Fibroblast of gingiva (primary cell): ENCODE data around the gene CAMKV.
"Not testable (repeated sequence)": the region's sequence is repeated elsewhere in the genome, so short reads cannot be mapped to it uniquely, and the experiment has no call there.

Source experiments
- DNase-seq: peaks from one replicate; pipeline ENCODE4 v3.0.0-alpha.2; 2011; ENCODE audit warnings: low read depth

CAMKV gene, protein sequence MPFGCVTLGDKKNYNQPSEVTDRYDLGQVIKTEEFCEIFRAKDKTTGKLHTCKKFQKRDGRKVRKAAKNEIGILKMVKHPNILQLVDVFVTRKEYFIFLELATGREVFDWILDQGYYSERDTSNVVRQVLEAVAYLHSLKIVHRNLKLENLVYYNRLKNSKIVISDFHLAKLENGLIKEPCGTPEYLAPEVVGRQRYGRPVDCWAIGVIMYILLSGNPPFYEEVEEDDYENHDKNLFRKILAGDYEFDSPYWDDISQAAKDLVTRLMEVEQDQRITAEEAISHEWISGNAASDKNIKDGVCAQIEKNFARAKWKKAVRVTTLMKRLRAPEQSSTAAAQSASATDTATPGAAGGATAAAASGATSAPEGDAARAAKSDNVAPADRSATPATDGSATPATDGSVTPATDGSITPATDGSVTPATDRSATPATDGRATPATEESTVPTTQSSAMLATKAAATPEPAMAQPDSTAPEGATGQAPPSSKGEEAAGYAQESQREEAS

DNA sequence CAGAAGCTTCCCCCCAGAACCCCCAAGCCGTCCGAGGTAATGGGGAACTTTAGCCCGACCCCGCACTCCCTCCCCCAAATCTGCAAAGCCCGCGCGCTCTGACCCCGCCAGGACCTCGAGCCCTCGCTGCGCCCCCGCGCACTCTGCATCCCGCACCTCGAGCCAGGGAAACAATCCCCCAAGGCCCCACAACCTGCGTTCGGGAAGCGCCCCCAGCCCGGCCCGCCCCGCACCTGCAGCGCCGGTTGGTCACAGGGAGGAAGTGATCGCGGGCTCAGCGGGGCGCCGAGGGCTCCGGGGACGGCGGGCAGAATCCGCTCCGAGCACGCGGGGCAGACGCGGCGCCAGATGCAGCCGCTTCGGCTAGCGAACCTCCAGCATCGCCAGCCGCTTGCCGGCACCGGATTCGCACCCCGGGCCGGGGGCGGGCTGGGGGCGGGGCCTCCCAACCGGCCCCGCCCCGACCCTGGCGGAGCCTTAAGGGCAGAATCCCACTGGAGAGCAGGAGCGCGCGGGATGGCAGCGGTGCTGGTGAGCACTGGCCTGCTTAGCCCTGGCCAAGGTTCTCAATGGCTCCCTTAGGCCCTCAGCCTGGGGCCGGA lies at the start of gene CAMKV:
Gene CAMKV (minus strand): TSS at position 382 of the 602 bp plus-strand sequence. CDS start 7,518 bp downstream, outside the sequence.
- DNase-seq, result no peak

DNA sequence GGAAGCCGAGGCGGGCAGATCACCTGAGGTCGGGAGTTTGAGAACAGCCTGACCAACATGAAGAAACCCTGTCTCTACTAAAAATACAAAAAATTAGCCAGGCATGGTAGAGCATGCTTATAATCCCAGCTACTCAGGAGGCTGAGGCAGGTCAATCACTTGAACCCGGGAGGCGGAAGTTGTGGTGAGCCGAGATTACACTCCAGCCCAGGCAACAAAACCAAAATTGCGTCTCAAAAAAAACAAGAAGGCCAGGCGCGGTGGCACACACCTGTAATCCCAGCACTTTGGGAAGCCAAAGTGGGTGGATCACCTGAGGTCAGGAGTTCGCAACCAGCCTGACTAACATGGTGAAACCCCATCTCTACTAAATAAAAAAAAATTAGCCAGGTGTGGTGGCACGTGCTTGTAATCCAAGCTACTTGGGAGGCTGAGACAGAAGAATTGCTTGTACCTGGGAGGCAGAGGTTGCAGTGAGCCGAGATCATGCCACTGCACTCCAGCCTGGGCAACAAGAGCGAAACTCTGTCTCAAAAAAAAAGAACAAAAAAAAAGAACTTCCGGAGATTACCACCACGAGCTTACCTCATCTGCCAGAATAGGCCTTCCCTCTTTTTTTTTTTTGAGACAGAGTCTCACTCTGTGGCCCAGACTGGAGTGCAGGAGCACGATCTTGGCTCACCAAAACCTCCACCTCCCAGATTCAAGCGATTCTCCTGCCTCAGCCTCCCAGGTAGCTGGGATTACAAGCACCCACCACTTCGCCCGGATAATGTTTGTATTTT lies 48.3 kb upstream of the CAMKV start:
- not testable (repeated sequence) for DNase-seq

DNA sequence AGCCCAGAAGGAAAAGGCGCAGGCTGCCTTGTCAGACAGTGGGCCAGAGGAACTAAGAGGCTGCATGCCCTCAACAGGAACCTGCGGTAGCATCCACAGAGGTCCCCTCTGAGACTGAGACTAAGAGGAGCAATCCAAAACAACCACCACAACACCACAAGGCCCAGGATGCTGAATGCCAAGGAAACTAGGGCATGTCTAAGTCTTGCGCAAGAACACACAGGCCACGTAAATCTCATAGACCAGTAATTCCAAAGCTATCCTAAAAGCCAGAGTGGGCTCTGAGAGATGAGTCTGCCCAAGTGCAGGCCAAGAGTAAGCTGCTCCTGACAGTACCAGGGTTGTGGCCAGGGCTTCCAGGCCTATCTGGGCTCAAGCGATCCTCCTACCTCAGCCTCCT lies 47.0 kb upstream of the CAMKV start:
- DNase-seq, result peak; percentile 52

DNA sequence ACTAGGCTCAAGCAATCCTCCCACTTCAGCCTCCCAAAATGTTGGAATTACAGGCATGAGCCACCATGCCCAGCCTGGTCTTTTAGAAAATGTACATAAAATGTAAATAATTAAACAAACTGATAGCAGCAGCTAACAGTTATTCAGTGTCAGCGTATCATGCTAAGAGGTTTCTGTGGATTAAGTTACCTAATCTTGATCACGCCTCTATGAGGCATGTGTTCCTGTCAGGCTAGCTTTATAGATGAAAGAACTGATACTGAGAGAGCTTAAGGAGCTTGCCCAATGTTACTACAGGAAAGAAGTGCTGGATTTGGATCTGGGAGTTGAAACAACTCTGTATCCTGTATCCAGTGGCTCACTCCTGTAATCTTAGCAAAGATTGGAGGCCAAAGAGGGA lies 45.2 kb upstream of the CAMKV start:
- no peak for DNase-seq

DNA sequence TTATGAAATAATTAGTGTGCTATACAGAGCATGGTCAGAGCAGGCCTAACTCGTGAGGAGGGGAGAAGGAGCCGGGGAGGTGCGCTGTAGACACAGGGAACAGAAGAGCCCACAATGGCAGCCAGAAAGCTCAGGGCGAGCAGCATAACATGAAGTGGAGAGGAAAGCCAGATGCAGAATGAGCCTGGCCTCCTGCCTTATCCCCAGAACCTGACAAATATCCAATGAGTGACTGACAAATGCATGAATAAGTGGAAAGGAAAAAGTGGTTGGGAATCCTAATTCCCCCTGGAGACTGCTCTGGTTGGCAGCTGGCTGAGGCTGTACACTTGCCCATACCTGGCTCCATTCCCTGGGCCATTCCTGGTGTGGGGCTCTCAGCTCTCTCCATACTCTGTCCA lies 43.2 kb upstream of the CAMKV start:
- DNase-seq, result no peak

DNA sequence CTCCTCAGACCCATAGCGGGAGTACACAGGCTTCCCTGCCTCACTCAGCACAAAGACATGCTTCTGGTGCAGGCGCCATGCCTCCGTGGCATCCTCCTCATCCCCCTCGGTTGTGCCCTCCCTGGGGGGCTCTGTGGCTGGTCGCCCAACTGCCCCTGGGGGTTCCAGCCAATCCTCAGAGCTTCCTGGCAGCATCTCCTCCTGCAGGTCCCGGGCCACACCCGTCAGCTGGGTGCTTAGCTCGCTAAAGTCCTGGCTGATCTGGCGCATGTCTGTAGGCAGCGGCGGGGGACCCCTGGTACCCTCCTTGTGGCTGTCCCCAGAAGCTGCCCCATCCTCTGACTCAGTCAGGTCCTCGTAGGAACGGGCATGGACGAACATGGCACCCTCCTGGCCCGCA lies 41.9 kb upstream of the CAMKV start:
- DNase-seq, result no peak

DNA sequence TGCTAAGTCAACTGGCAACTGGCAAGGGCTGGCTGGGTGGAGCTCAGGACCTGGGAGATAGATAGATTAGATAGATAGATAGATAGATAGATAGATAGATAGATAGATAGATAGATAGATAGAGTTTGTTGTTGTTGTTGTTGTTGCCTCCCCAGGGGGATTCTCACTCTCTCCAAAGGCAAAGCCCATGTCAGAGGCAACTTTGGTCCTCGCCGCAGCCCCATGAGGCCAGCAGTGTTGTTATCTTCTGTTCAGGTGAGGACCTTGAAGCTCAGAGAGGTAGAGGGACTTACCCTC lies 41.4 kb upstream of the CAMKV start:
- no peak for DNase-seq

DNA sequence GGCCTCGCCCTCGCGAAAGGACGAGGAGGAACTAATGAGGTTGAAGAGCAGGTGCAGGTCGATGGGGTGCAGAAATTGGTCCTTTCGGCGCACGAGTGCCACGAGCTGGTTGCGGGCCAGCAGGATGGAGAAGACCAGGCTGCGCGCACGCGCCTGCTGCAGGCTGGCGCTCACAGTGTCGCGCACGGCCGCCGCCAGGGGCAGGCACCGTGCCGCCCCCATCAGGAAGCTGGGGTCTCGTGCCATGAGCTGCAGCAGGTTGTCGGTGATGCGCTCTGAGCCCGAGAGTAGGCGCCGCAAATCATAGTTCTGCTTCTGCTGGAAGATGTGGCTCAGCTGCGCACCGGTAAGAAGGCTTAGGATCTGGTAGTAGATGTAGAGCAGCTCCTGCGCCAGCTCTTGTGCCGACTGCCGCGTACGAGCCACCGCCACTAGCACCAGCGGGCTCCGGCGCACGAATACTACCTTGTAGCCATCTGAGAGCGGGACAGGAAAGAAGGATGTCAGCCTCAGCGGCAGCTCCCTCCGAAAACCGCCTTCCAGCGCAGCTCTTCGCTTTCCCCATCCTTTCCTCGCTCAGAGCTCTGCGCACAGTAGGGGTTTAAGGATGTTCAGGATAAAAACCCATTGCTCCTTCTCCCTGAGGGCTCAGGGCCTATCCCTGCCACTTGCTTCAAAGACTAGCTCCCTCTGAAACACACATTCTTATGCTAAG lies 40.9 kb upstream of the CAMKV start:
- DNase-seq, result no peak

DNA sequence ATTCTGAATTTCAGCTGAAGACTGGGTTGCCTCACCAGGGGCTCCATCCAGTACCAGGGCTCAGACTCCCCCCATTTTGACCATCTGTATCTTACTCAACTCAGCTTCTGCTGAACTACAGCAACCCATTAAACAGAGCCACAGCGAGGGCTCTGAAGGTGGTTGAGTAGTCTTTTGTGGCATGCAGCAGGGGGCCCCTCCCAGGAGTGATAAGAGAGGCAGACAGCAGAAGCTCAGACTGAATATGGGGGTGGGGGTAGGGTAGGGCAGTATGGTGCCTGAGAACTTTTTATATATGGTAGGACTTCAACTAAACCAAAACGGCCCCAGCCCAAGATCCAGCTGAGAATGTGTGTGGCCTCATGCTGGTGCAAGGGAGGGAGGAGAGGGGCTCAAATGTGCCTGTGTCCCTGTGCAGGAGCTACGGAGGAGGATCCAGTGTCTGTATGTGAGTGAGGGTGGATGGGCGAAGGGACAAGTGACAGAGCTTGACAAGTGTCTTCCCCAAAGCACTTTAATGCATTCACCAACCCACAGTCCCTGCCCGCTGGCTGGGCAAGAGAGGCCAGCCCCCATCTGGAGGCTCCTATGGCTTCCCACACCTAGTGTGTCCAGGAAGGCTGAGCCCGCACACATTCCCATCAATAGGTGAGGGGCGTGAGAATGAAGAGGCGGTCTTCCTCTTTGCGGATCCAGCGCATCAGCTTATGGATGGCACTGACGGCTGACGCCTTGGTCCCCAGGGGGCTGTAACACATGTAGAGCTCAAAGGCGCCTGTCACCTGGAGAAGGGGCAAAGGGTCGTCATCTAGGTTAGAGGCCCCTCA lies 38.9 kb upstream of the CAMKV start:
- no peak for DNase-seq

DNA sequence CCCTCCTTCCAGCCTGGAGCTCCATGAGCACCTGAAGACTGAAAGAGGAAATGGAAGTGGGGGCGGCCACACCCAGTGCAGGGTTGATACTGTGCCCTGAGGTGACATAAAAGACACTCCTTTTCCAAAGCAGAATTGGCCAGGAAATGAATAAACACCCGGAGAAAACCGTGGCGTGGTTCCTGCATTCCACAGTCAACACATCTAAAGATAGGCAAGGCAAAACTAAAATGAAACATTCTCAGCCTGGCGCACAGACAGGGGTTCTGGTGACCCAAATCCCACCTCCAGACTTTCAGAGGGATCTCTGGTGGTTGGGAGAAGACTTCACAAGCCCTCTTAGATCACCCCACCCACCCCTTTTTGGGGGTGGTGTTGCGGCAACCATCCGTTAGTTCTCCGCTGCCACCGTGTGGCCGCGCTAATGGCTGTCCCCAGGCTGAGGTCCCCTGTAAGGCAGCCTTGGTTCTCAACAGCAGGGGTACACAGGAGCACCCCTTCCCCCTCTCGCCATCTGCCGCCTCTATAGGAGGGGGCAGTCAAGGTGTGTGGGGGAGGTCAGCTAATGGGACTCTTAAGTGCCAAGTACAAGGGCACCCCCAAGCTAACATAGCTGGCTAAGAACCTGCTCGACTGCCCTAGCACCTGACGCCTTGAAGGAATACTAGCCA lies 36.5 kb upstream of the CAMKV start:
- peak; percentile 37 for DNase-seq

DNA sequence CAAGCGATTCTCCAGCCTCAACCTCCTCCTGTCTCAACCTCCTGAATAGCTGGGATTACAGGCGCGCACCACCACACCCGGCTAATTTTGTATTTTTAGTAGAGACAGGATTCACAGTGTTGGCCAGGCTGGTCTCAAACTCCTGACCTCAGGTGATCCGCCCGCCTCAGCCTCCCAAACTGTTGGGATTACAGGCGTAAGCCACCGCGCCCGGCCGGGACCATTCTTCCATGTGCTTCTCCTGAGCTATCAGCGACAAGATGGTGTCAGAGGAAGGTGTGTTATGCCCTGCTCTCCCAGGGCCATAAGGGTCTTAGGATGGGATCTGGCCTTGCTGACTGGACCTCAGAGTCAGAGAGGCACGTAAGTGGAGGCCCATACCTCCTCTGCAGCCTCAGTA lies 34.7 kb upstream of the CAMKV start:
- not testable (repeated sequence) for DNase-seq

DNA sequence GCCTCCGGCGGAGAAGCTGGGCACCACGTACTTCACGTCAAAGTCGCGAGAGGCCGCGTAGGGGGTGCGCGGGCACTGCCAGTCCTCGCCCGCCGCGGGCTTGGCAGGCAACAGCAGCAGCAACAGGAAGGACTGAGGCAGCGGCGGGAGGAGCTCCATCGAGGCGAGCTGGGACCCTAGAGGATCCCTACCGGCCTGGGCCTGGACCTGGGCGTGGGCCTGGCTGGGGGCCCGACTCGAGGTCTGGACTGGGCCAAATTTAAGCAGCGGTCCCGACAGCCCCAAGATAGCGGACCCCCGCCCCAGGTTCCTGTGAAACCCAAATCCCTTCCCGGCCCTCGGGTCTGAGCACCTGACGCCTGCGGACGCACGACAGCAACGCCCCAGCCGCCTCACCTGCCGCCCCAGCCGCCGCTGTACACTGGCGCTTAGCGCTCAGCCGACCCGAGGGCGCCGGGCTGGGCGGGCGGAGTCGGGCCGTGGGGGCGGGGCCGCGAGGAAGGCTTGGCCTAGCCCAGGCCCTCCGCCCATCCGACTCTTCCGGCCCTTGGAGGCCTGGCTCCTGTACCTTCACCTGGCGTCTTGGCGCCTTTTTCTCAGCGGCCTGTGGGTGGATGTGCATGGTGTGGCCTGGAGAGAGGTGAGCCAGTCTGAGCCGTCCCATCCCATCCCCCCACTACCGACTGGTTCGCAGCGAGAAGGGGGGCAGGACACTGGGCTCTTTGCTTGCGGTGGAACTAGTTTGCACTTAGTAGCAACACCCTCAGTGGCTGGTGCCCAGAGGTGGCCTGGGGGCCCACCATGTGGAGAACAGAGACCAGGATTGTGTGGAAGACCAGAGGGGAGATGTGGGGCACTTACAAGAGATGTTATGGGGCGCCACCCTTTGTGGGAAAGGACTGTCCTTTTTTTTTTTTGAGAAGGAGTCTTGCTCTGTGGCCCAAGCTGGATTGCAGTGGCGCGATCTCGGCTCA lies 34.0 kb upstream of the CAMKV start, which contains the start of gene MST1R:
Gene MST1R (minus strand): TSS at position 423 of the 974 bp plus-strand sequence. CDS start 264 bp downstream, at position 159.
- no peak for DNase-seq

DNA sequence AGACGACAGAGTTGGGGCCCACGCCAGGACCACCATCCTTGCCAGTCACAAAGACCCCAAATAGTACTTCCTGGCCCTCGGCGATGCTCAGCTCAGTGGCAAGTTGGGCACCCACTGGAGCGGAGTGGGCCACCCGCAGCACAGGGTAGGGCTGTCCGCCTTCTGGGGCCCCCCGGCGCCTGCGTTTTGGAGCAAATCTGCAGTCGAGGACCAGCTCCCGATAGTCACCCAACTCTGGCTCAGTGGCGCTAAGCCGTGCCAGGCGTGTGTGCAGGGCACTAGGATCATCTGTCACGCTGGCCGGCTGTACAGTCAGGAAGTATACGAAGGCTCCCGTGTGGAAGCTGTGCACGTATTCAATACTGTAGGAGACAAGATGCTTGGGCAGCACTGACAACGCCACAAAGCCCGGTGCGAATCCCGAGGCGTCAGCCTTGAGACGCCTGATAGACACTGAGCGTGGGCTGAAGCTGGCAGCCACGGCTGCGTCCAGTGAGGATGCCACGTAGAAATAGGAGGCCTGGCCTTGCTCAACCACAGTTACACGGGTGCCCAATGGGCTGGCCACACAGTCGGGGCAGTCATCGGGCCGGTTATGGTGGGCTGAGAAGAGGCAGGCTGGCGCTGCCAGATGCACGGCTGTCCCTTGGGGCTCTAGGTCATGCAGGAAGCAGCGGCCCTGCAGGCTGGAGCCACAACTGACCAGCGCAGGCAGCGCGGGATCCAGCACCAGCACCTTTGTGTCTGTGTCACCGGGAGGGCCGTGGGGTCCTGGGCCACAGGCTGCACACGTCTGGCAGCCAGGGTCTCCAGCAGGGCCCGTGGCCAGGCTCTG lies 33.0 kb upstream of the CAMKV start:
- no peak for DNase-seq

DNA sequence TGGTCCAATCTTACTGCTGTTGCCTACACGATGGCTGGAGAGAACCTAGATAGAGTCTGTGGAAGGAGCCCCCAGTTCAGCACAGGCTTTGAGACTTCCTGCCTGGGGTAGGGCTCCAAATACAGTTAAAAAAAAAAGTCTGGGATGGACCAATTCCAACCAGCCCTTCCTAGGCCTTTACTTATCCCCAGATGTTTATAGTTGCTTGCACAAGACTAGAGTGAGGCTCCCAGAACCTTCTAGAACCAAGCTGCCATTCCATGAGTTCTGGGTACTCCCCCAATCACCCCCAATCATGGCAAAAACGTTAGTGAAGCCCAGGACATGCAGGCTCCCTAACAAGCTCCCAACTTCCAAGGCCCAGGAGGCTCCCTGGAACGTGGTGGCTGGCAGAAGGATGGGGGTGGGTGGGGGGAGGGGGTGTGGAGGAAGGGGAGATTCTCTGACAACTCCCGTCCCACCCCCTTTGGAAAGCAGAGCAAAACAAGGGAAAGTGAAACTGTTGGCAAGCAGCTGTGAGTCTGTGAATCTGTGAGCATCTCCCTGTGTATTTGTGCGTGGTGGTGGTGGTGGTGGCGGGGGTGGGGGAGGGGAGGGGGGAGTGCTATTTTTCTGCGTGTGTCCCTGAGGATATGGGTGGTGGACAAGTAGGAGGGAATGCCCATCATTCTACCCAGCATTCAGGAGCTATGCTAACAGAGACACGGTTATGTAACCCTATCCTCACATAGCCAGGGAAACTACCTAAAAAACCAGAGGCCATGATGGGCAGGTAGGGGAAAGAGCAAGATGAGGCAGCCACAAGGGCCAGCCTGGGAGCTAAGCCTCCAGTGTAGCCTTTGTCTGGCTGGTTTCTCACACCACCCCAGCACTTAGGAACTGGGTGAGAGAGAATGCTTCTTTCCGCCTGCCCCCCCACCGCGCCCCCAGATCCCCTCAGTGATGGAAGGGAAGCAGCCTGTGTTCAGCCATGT lies 31.9 kb upstream of the CAMKV start:
- peak; percentile 30 for DNase-seq

DNA sequence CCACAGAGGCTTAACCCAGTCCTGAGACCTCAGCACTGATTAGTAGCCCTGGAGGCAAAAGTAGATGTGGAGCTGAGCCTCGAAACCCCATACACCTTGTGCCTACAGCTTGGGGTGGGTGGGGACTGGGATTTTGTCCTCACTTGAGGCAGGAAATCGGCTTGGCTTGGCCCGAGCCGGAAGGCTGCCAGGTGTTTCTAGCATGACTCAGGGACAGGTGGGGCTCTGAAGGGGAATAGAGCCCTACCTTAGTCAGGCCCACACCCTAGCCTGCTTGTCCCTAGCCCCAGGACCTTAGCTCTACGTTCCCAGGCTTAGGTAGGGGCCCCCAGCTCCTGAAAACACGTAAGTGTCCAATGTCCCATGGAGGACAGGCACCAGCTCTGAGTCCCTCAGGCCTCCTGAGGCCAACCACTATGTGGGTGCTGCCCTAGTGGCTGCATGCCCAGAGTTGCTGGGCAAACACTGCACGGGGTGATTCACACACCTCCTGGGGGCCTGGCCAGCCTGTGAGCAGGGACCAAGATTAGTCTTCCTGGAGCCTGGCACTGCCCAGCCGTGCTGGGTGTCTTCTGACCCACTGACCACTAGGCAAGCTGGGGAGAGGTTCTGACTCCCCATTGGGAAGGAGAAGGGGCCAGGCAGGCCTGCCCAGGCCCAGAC lies 30.9 kb upstream of the CAMKV start:
- peak; percentile 73 for DNase-seq

DNA sequence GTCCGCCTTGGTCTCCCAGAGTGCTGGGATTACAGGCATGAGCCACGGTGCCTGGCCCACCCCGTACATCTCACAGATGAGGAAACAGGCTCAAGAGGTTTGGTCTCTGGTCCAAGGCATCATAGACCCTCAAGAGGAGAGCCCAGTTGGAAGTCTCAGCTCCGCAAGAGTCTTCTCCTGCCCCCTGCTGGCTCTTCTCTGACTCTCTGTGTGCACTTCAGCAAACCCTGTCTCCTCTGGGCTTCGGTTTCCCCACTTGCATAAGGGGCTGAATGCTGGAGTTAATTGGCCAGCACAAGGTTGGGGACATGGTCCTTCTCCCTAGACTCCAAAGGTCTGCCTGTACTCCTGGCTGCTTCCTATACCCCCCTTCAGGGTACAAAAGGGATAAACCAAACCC lies 30.1 kb upstream of the CAMKV start:
- no peak for DNase-seq

DNA sequence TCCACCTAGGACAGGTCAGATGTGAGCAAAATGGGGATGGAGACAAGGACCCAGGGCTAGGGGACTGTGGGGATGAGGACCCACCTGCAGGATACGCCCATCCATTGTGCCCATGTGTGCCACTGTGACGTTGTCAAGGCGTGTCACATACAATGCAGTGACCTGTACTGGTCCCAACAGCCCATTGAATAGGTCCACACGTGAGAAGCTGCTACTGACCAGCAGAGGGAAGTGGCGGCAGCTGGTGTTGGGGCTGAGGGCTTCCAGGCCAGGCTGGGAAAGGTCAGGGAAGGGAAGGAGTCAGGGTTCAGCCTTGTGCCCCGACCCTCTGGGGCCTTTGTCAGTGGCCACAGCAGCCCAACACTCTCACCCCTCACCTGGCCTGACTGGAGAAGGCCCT lies 29.3 kb upstream of the CAMKV start:
- no peak for DNase-seq
